Activated naive CD8-positive, alpha-beta T cell treated with anti-CD3 and anti-CD28 coated beads, Interleukin-2, amount 10 ng/mL, durations not matched to agents 7 days and 5 days (primary cell): ENCODE measurements around the gene NDRG4. TPM values are rescaled to one million over a fixed set of nuclear protein-coding genes. Genes with fewer than 3 reads are reported as not detected.

ENCODE experiments used
- ATAC-seq: fragments of 150-1000 bp; cut with Tn5 transposase; one replicate; pipeline ENCODE4 v1.10.0; 2021; ENCODE audit warnings: low read depth, moderate library complexity
- POLR2A ChIA-PET: fragments of 350-600 bp; sonication (Branson Sonifier 250); formaldehyde crosslinking; loops from one replicate; lab custom pipeline; 2021; ENCODE audit warnings: antibody characterized with exemption; lab: Charles Lee
- DNase-seq: peaks from one replicate; pipeline ENCODE4 v3.0.0; 2021
- H3K27ac Mint-ChIP-seq: one replicate; pipeline ENCODE4 v1.8.0; 2022; ENCODE audit warnings: mild to moderate bottlenecking, mixed read lengths
- H3K27me3 Mint-ChIP-seq: one replicate; pipeline ENCODE4 v1.8.0; 2022; ENCODE audit warnings: mild to moderate bottlenecking, moderate library complexity, mixed read lengths
- H3K36me3 Mint-ChIP-seq: one replicate; pipeline ENCODE4 v1.8.0; 2021; ENCODE audit warnings: mild to moderate bottlenecking, mixed read lengths
- H3K4me1 Mint-ChIP-seq: one replicate; pipeline ENCODE4 v1.8.0; 2021; ENCODE audit warnings: mixed read lengths
- H3K4me3 Mint-ChIP-seq: one replicate; pipeline ENCODE4 v1.8.0; 2022; ENCODE audit warnings: mild to moderate bottlenecking, moderate library complexity, mixed read lengths
- H3K9me3 Mint-ChIP-seq: one replicate; pipeline ENCODE4 v1.8.0; 2021; ENCODE audit warnings: mixed read lengths
- total RNA-seq, 2 experiments: library from RNA; stranded (reverse); gene quantifications; one replicate each; pipeline ENCODE4 v1.2.3, GENCODE V29; 2021

NDRG4 gene
- total RNA-seq, 2 experiments from 2014 or later = 3.2 to 4.1 TPM

DNA sequence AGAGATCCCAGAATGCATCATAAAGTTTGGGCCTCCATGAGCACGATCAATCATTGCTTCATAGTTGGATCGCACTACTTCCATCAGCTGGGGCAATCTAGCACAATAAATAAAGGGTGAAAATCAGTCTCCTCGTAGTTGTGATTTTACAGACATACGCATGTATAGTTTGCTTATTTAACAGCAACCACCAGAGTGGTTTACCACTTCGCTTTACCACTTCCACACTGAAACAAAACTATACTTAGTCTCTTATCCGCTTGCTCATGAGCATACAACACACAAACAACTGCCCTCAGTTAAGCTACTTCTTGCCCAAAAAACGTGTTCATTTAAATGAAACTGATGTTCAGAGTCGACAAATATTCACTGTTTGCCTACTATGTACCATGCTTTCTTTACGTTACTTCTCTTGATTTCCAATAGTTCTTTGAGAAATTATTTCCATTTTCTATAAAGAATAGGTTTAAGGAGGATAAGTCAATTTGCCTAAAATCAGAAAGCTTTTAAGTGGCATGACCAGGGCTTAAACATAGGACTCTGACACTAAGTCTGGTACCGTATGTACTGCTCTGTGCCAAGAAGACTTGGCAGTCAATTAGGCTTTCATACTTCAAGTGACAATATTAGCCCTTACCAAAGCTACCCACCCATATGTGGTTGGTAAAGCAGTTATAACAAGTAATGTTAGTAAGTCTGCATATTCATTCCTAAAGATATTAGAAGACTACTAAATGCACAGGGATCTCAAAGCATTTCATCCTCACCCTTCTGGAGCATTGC, 37.4 kb downstream of the NDRG4 start:
- DNase-seq (no peak), ATAC-seq (no peak)
- no peaks in the 10 kb centered on the region for H3K9me3 Mint-ChIP-seq
- POLR2A ChIA-PET = no interaction called here
- no peak overlapping the region for H3K27ac Mint-ChIP-seq
- H3K27me3 Mint-ChIP-seq = no peaks in the 10 kb centered on the region
- peaks cover 42% of the 10 kb centered on the region for H3K36me3 Mint-ChIP-seq
- peaks cover 5% of the 10 kb centered on the region for H3K4me1 Mint-ChIP-seq
- no peak overlapping the region for H3K4me3 Mint-ChIP-seq

- Mint-ChIP-seq H3K9me3 (no peaks in the 10 kb centered on the region), H3K36me3 (peaks cover 45% of the 10 kb centered on the region), H3K27me3 (no peaks in the 10 kb centered on the region), H3K27ac (no peak overlapping the region), H3K4me3 (no peak overlapping the region), H3K4me1 (peaks cover 5% of the 10 kb centered on the region)
- ATAC-seq = no peak
- DNase-seq = no peak
- POLR2A ChIA-PET = no interaction called here
These were observed 41.8 kb downstream of the NDRG4 start for GRCh38 chr16:58541711-58542110.

DNA sequence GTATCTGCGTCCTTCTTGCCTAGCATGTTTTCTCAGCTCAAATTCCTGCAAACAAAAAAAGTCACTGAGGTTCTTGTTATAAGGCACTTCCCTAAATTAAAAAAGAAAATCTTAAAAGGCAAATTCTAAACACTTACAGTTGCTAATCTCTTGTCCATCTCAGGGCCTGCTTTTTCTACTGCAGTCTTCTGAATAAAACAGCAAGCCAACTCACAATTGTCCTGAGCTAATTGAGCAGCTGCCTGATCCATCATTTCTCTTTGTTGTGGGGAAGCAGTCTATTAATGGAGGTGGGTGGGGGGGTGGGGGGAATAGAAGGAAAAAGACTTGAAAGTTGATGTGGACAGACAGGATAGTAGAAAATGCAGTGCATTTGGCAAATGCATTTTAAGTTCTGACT, 42.3 kb downstream of the NDRG4 start:
- ATAC-seq (no peak), DNase-seq (no peak)
- H3K36me3 Mint-ChIP-seq = peaks cover 44% of the 10 kb centered on the region
- no peaks in the 10 kb centered on the region for H3K27me3 Mint-ChIP-seq
- POLR2A ChIA-PET = interaction anchor here (0.6 kb wide), 1 partner anchor 48 kb away, joined by 3 read pairs; no protein-coding TSS in a partner anchor
- no peak overlapping the region for H3K4me3 Mint-ChIP-seq
- H3K4me1 Mint-ChIP-seq = peaks cover 3% of the 10 kb centered on the region
- no peak overlapping the region for H3K27ac Mint-ChIP-seq
- H3K9me3 Mint-ChIP-seq = no peaks in the 10 kb centered on the region

DNA sequence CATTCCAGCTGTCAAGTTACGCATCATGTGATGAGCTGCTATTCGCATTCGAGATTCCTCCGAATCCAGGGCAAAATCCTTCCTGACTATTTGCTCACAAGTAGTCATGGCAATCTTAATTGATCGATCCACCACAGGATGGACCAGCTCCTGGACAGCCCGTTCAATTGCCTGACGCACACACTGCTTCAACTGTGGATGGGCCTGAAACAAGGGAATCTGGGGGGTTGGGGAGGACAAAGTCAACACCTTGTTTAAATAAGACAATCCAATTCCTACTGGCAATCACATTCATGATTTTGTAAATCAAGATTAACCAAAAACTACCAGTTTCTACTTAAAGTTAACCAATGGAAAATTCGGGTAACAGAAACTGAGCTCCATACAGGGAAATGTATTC, 43.7 kb downstream of the NDRG4 start:
- Mint-ChIP-seq H3K27me3 (no peaks in the 10 kb centered on the region), H3K9me3 (no peaks in the 10 kb centered on the region), H3K4me3 (no peak overlapping the region), H3K36me3 (peaks cover 33% of the 10 kb centered on the region), H3K4me1 (peaks cover 3% of the 10 kb centered on the region), H3K27ac (no peak overlapping the region)
- ATAC-seq = no peak
- POLR2A ChIA-PET = interaction anchor here (0.6 kb wide), 1 partner anchor 14 kb away, joined by 4 read pairs; no protein-coding TSS in a partner anchor
- DNase-seq = no peak

DNA sequence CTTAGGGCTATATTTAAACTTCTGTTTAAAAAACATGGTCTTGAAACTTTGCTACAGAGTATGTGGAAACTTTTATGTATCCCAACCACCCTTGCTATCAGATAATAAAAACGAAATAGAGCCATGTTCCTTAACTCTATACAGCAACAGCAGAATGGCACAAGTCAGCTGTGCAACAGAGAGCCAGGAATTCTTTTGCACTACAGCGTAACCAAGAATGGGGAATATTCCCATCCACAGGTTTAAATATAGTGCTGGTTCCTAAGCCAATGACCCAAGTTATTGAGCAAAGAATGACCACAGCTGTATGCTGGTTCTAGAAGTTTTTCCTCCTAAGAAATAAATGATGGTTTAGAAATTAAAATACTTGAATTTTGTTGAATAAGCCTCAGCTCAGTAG, 48.4 kb downstream of the NDRG4 start:
- Mint-ChIP-seq H3K4me1 (peaks cover 3% of the 10 kb centered on the region), H3K9me3 (no peaks in the 10 kb centered on the region)

DNA sequence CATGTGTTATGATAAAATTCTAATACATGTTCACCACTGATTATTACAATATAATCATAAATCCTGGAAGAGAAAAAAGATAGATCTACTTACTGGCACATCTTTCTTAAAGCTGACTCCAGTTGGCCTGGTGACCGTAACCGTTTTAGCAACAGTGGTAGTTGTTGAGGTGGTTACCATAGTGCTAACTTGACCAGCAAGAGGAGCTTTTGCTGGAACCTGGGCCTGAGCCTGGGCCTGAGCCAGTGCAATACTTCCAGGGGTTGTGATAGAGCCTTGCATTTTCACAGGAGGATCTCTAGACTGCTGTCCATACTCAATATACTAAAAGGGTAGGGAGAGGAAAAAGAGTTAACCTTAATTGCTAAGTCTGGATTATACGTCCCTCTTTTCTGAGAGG, 51.6 kb downstream of the NDRG4 start:
- DNase-seq = no peak
- H3K27ac Mint-ChIP-seq = no peak overlapping the region
- peaks cover 3% of the 10 kb centered on the region for H3K4me1 Mint-ChIP-seq
- no peaks in the 10 kb centered on the region for H3K9me3 Mint-ChIP-seq
- ATAC-seq = no peak
- POLR2A ChIA-PET = no interaction called here
- H3K36me3 Mint-ChIP-seq = peaks cover 23% of the 10 kb centered on the region
- no peak overlapping the region for H3K4me3 Mint-ChIP-seq
- no peaks in the 10 kb centered on the region for H3K27me3 Mint-ChIP-seq

More for the DNA sequence above, 48.4 kb downstream of the NDRG4 start:
- Mint-ChIP-seq H3K4me3 (no peak overlapping the region), H3K27me3 (no peaks in the 10 kb centered on the region), H3K27ac (no peak overlapping the region), H3K36me3 (peaks cover 27% of the 10 kb centered on the region)
- POLR2A ChIA-PET = no interaction called here
- DNase-seq (no peak), ATAC-seq (no peak)

DNA sequence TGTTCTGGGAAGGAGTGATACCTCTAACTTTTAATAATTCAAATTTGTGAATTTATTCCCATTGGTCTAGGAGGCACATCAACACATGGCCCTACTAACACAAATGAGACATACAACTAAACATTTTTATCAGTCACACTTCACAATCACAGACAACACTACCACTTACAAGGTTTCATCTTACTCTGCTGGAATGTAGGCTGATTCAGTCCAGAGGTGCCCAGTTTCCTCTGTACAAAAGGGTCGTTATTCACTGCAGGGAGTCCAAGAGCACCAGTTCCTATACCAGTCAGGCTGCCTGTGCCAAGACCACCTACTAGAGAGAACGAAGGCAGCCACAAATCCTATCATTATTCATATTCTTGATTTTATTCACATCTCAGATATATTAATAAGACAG, 56.7 kb downstream of the NDRG4 start:
- ATAC-seq (no peak), DNase-seq (no peak)
- no peaks in the 10 kb centered on the region for H3K9me3 Mint-ChIP-seq
- peaks cover 12% of the 10 kb centered on the region for H3K36me3 Mint-ChIP-seq
- H3K4me1 Mint-ChIP-seq = no peaks in the 10 kb centered on the region
- POLR2A ChIA-PET = no interaction called here
- H3K27ac Mint-ChIP-seq = no peak overlapping the region
- no peak overlapping the region for H3K4me3 Mint-ChIP-seq
- no peaks in the 10 kb centered on the region for H3K27me3 Mint-ChIP-seq

Other genes starting within 250 kb of the NDRG4 start
- gene PRSS54, start 205.1 kb upstream of the NDRG4 start, total RNA-seq = not detected
- gene GINS3, start 107.7 kb upstream of the NDRG4 start, total RNA-seq = 10 to 100 TPM; 10.2 to 11.1 TPM
- 10 to 100 TPM; 19.1 to 23.5 TPM for gene SETD6, start 15.4 kb downstream of the NDRG4 start, total RNA-seq
- 100 to 1,000 TPM; 242 to 249 TPM for gene CNOT1, start 129.7 kb downstream of the NDRG4 start, total RNA-seq
- 10 to 100 TPM; 10.8 to 11.8 TPM for gene SLC38A7, start 184.6 kb downstream of the NDRG4 start, total RNA-seq
- 10 to 100 TPM; 62.7 to 68.5 TPM for gene GOT2, start 234.2 kb downstream of the NDRG4 start, total RNA-seq